SK-N-SH treated with all-trans-retinoic acid at 6 μM for 48 hours (cell line): Measurements from ENCODE around the gene CSK.

Experiments
- ATAC-seq: fragments of 200-7000 bp; cut with Tn5 transposase; 3 replicates; pipeline ENCODE4 v1.9.1; 2020; ENCODE audit warnings: mild to moderate bottlenecking, moderate library complexity
- ARNTL ChIP-seq: fragments of 450-650 bp; formaldehyde crosslinking; IDR thresholded peaks from 2 replicates; pipeline ENCODE4 v1.5.0; 2020; ENCODE audit warnings: low read depth, mild to moderate bottlenecking, moderate library complexity, borderline replicate concordance
- BACH2 ChIP-seq: fragments of 250-450 bp; sonication (Bioruptor Pico); IDR thresholded peaks from 2 replicates; pipeline ENCODE4 v1.9.0; 2021; ENCODE audit warnings: mild to moderate bottlenecking, borderline replicate concordance
- CSDC2 ChIP-seq: fragments of 250-450 bp; sonication (Bioruptor Pico); IDR thresholded peaks from 2 replicates; pipeline ENCODE4 v1.5.0; 2020; ENCODE audit warnings: mild to moderate bottlenecking, moderate library complexity
- CSRNP3 ChIP-seq: fragments of 250-450 bp; sonication (Bioruptor Pico); IDR thresholded peaks from 2 replicates; pipeline ENCODE4 v1.5.1; 2021; ENCODE audit warnings: mild to moderate bottlenecking, moderate library complexity
- ESRRG ChIP-seq: fragments of 250-450 bp; sonication (Bioruptor Pico); IDR thresholded peaks from 2 replicates; pipeline ENCODE4 v1.6.1; 2021; ENCODE audit warnings: mild to moderate bottlenecking
- GLIS3 ChIP-seq: fragments of 250-450 bp; sonication (Bioruptor Pico); IDR thresholded peaks from 2 replicates; pipeline ENCODE4 v1.5.0; 2020; ENCODE audit warnings: mild to moderate bottlenecking, moderate library complexity
- ISL1 ChIP-seq: fragments of 250-450 bp; sonication (Bioruptor Pico); IDR thresholded peaks from 2 replicates; pipeline ENCODE4 v2.1.2; 2022; ENCODE audit warnings: mild to moderate bottlenecking, moderate library complexity
- OSR1 ChIP-seq: fragments of 250-450 bp; sonication (Bioruptor Pico); IDR thresholded peaks from 2 replicates; pipeline ENCODE4 v1.8.0; 2022; ENCODE audit warnings: moderate library complexity, mild to moderate bottlenecking, inconsistent platforms
- PATZ1 ChIP-seq: fragments of 250-450 bp; sonication (Bioruptor Pico); IDR thresholded peaks from 2 replicates; pipeline ENCODE4 v1.8.0; 2020; ENCODE audit warnings: mild to moderate bottlenecking, moderate library complexity, borderline replicate concordance
- POU6F1 ChIP-seq: fragments of 250-450 bp; sonication (Bioruptor Pico); IDR thresholded peaks from 2 replicates; pipeline ENCODE4 v1.8.0; 2021; ENCODE audit warnings: low read depth, mild to moderate bottlenecking, moderate library complexity, borderline replicate concordance
- PPARA ChIP-seq: fragments of 250-450 bp; sonication (Bioruptor Pico); IDR thresholded peaks from 2 replicates; pipeline ENCODE4 v1.5.0; 2020; ENCODE audit warnings: mild to moderate bottlenecking, borderline replicate concordance
- RARB ChIP-seq: fragments of 250-450 bp; sonication (Bioruptor Pico); IDR thresholded peaks from 2 replicates; pipeline ENCODE4 v1.8.0; 2021; ENCODE audit warnings: mild to moderate bottlenecking, moderate library complexity
- TCF4 ChIP-seq: fragments of 250-450 bp; sonication (Bioruptor Pico); IDR thresholded peaks from 2 replicates; pipeline ENCODE4 v1.8.0; 2021; ENCODE audit warnings: mild to moderate bottlenecking, moderate library complexity, borderline replicate concordance
- TOX ChIP-seq: fragments of 250-450 bp; sonication (Bioruptor Pico); IDR thresholded peaks from 2 replicates; pipeline ENCODE4 v1.8.0; 2021; ENCODE audit warnings: mild to moderate bottlenecking, moderate library complexity, borderline replicate concordance
- TSHZ2 ChIP-seq: fragments of 250-450 bp; sonication (Bioruptor Pico); IDR thresholded peaks from 2 replicates; pipeline ENCODE4 v1.5.0; 2020; ENCODE audit warnings: mild to moderate bottlenecking, moderate library complexity
- ZFP3 ChIP-seq: fragments of 250-450 bp; sonication (Bioruptor Pico); IDR thresholded peaks from 2 replicates; pipeline ENCODE4 v1.5.0; 2020; ENCODE audit warnings: mild to moderate bottlenecking, moderate library complexity
- ZNF70 ChIP-seq: fragments of 450-650 bp; formaldehyde crosslinking; IDR thresholded peaks from 2 replicates; pipeline ENCODE4 v1.5.0; 2020; ENCODE audit warnings: mild to moderate bottlenecking, moderate library complexity
- ZNF8 ChIP-seq: fragments of 450-650 bp; formaldehyde crosslinking; IDR thresholded peaks from 2 replicates; pipeline ENCODE4 v1.5.0; 2020; ENCODE audit warnings: mild to moderate bottlenecking, moderate library complexity
- TF ChIP-seq, protein P1 (sequence below): fragments of 250-450 bp; sonication (Bioruptor Pico); IDR thresholded peaks from 2 replicates; pipeline ENCODE4 v1.5.1; 2020; ENCODE audit warnings: low read depth, mild to moderate bottlenecking, moderate library complexity

The CSK gene

GRCh38 chr15:74798388-74799254, 16.7 kb downstream of the CSK start (continued):
- TF ChIP-seq TSHZ2 (no peak), GLIS3 (no peak), PATZ1 (no peak), POU6F1 (no peak), ARNTL (CRISPR knock-in tag) (no peak), ISL1 (CRISPR knock-in tag) (no peak), BACH2 (no peak), PPARA (CRISPR knock-in tag) (no peak)

DNA sequence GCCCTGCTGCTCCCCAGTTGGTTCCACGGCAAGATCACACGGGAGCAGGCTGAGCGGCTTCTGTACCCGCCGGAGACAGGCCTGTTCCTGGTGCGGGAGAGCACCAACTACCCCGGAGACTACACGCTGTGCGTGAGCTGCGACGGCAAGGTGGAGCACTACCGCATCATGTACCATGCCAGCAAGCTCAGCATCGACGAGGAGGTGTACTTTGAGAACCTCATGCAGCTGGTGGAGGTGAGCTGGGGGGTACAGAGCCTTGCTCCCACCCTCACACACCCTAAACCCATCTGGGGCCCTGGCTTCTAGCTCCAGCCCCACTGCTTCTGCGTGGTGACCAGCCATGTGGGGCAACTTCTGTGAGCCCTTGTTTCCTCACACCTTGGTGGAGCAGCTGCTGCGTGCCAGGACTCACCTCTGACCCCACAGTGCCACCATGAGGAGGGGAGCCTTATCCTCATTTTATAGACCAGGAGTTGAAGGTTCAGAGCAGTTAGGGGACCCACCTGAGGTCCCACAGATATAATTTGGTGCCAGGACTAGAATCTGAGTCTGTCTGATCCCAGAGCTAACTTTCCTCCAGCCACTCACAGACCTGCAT, 17.5 kb downstream of the CSK start:
- TF ChIP-seq BACH2 (no peak), CSRNP3 (no peak), ZNF8 (CRISPR knock-in tag) (no peak), ESRRG (CRISPR knock-in tag) (no peak), CSDC2 (no peak), OSR1 (CRISPR knock-in tag) (no peak), TCF4 (CRISPR knock-in tag) (no peak), TOX (no peak), ZNF70 (no peak), RARB (CRISPR knock-in tag) (no peak), PPARA (CRISPR knock-in tag) (no peak)
- TF ChIP-seq, protein P1, sequence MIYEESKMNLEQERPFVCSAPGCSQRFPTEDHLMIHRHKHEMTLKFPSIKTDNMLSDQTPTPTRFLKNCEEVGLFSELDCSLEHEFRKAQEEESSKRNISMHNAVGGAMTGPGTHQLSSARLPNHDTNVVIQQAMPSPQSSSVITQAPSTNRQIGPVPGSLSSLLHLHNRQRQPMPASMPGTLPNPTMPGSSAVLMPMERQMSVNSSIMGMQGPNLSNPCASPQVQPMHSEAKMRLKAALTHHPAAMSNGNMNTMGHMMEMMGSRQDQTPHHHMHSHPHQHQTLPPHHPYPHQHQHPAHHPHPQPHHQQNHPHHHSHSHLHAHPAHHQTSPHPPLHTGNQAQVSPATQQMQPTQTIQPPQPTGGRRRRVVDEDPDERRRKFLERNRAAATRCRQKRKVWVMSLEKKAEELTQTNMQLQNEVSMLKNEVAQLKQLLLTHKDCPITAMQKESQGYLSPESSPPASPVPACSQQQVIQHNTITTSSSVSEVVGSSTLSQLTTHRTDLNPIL (CRISPR knock-in tag) = no peak
- ATAC-seq = no peak

DNA sequence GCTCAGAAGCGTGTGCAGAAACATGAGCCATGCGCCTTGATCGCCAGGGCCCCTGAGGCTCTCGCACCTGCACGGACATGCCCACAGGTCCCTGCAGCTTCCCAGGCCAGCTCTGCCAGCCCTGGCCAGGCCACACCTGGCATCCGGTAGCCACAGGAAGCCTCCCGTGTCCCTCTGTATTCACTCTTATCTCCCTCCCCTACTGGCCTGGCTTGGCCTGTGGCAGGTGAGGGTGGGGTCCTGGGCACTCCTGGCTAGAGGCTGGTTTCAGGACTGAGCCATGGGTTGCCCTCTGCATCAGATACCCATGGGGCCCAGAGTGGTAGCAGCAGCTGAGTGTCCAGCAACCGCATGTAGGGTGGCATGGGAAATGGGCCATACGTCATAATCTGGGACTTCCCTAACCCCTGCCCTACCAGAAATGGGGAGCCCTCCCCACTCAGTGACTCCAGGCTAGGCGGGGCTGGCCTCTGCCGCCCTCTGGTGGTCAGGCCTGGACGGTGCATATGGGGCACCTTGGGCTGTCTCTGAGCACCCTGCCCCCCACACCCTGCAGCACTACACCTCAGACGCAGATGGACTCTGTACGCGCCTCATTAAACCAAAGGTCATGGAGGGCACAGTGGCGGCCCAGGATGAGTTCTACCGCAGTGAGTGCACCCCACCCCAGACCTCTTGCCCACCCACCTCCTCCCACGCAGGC, 18.1 kb downstream of the CSK start:
- ATAC-seq = peak; percentile 95
- TF ChIP-seq GLIS3 = no peak
- TF ChIP-seq ZNF70 = no peak
- no peak for TF ChIP-seq ZFP3 (CRISPR knock-in tag)
- TF ChIP-seq POU6F1 = no peak
- TF ChIP-seq OSR1 (CRISPR knock-in tag) = no peak
